H9 (cell line): ENCODE results near the gene TLN1. TPM values are rescaled to one million over a fixed set of nuclear protein-coding genes. Genes with fewer than 3 reads are reported as not detected.

Experiments
- DNase-seq: peaks from one replicate; pipeline ENCODE4 v3.0.0-alpha.2; 2017
- H2AFZ ChIP-seq: one replicate; pipeline ENCODE4 v1.6.1; 2013; ENCODE audit warnings: mild to moderate bottlenecking, low read length, control low read depth, moderate library complexity
- H2AK5ac ChIP-seq: 2 replicates; pipeline ENCODE4 v1.6.1; 2013; ENCODE audit warnings: low read length, control low read depth, mixed read lengths; ENCODE audit not compliant: insufficient read length
- H2BK120ac ChIP-seq: one replicate; pipeline ENCODE4 v1.6.1; 2013; ENCODE audit warnings: low read depth, mild to moderate bottlenecking, low read length, control low read depth, inconsistent platforms; ENCODE audit not compliant: poor library complexity, severe bottlenecking
- H2BK12ac ChIP-seq: 2 replicates; pipeline ENCODE4 v1.6.1; 2013; ENCODE audit warnings: low read length, control low read depth, mixed read lengths, low read depth; ENCODE audit not compliant: insufficient read length
- H2BK15ac ChIP-seq: 2 replicates; pipeline ENCODE4 v1.6.1; 2013; ENCODE audit warnings: low read depth, low read length, control low read depth
- H2BK20ac ChIP-seq: one replicate; pipeline ENCODE4 v1.6.1; 2013; ENCODE audit warnings: low read depth, mild to moderate bottlenecking, low read length, control low read depth, inconsistent platforms; ENCODE audit not compliant: poor library complexity, severe bottlenecking
- H2BK5ac ChIP-seq: 2 replicates; pipeline ENCODE4 v1.6.1; 2013; ENCODE audit warnings: low read length, control low read depth, mixed read lengths; ENCODE audit not compliant: insufficient read length
- H3K14ac ChIP-seq: 2 replicates; pipeline ENCODE4 v1.6.1; 2013; ENCODE audit warnings: low read length, control low read depth; ENCODE audit not compliant: insufficient read depth
- H3K18ac ChIP-seq: 2 replicates; pipeline ENCODE4 v1.6.1; 2013; ENCODE audit warnings: low read depth, mild to moderate bottlenecking, mixed read lengths, low read length, control low read depth; ENCODE audit not compliant: insufficient read length
- H3K23ac ChIP-seq: 2 replicates; pipeline ENCODE4 v1.6.1; 2013; ENCODE audit warnings: low read length, control low read depth, mixed read lengths, low read depth; ENCODE audit not compliant: insufficient read length
- H3K23me2 ChIP-seq: 2 replicates; pipeline ENCODE4 v1.6.1; 2013; ENCODE audit warnings: low read depth, mild to moderate bottlenecking, mixed read lengths, low read length, control low read depth; ENCODE audit not compliant: insufficient read length, poor library complexity, severe bottlenecking
- H3K27ac ChIP-seq: 2 replicates; pipeline ENCODE4 v1.5.1; 2013; ENCODE audit warnings: low read length, control low read depth, mixed read lengths, low read depth; ENCODE audit not compliant: insufficient read length
- H3K27me3 ChIP-seq: 2 replicates; pipeline ENCODE4 v1.6.1; 2013; ENCODE audit warnings: low read length, control low read depth, inconsistent platforms; ENCODE audit not compliant: insufficient read depth
- H3K4ac ChIP-seq: 2 replicates; pipeline ENCODE4 v1.6.1; 2013; ENCODE audit warnings: low read depth, mild to moderate bottlenecking, control low read depth, inconsistent platforms, low read length, moderate library complexity
- H3K4me1 ChIP-seq: 2 replicates; pipeline ENCODE4 v1.6.1; 2013; ENCODE audit warnings: low read length, control low read depth, inconsistent platforms; ENCODE audit not compliant: insufficient read depth
- H3K4me2 ChIP-seq: 2 replicates; pipeline ENCODE4 v1.6.1; 2013; ENCODE audit warnings: low read length, control low read depth, mixed read lengths; ENCODE audit not compliant: insufficient read length, insufficient read depth
- H3K56ac ChIP-seq: 2 replicates; pipeline ENCODE4 v1.6.1; 2013; ENCODE audit warnings: low read depth, mild to moderate bottlenecking, mixed read lengths, low read length, control low read depth; ENCODE audit not compliant: insufficient read length
- H3K79me1 ChIP-seq: 2 replicates; pipeline ENCODE4 v1.6.1; 2013; ENCODE audit warnings: low read depth, mild to moderate bottlenecking, moderate library complexity, low read length, control low read depth, inconsistent platforms; ENCODE audit not compliant: insufficient read depth, poor library complexity, severe bottlenecking
- H3K79me2 ChIP-seq: 2 replicates; pipeline ENCODE4 v1.6.1; 2013; ENCODE audit warnings: low read length, control low read depth, inconsistent platforms; ENCODE audit not compliant: insufficient read depth
- H3K9ac ChIP-seq: 2 replicates; pipeline ENCODE4 v1.6.1; 2013; ENCODE audit warnings: low read length, control low read depth, mixed read lengths; ENCODE audit not compliant: insufficient read length; ENCODE audit errors: extremely low read depth
- H3K9me3 ChIP-seq: one replicate; pipeline ENCODE4 v1.6.1; 2013; ENCODE audit warnings: low read depth, low read length, inconsistent platforms; ENCODE audit not compliant: control insufficient read depth
- H3T11ph ChIP-seq: one replicate; pipeline ENCODE4 v1.6.1; 2013; ENCODE audit warnings: mild to moderate bottlenecking, low read length, control low read depth, inconsistent platforms
- H4K20me1 ChIP-seq: one replicate; pipeline ENCODE4 v1.6.1; 2013; ENCODE audit not compliant: control insufficient read depth, insufficient read length, insufficient read depth
- H4K5ac ChIP-seq: 2 replicates; pipeline ENCODE4 v1.6.1; 2013; ENCODE audit warnings: low read depth, mild to moderate bottlenecking, mixed read lengths, low read length, control low read depth; ENCODE audit not compliant: insufficient read length
- H4K8ac ChIP-seq: replicated peaks from 2 replicates; pipeline ENCODE4 v1.6.1; 2013; ENCODE audit warnings: low read length, control low read depth, mixed read lengths, low read depth; ENCODE audit not compliant: insufficient read length
- H4K91ac ChIP-seq: 2 replicates; pipeline ENCODE4 v1.6.1; 2013; ENCODE audit warnings: low read depth, mild to moderate bottlenecking, moderate library complexity, mixed read lengths, low read length, control low read depth; ENCODE audit not compliant: insufficient read length
- H3K27ac Mint-ChIP-seq, 3 experiments: 2 replicates in 2 of 3; 3 replicates in 1 of 3; pipeline ENCODE4 v1.8.0; 2020 to 2021; ENCODE audit warnings: mixed read lengths in 3 of 3, mild to moderate bottlenecking in 1 of 3, moderate library complexity in 1 of 3
- H3K27me3 Mint-ChIP-seq: 2 replicates; pipeline ENCODE4 v1.8.0; 2021; ENCODE audit warnings: low read depth, mild to moderate bottlenecking, moderate library complexity, mixed read lengths
- H3K36me3 Mint-ChIP-seq, 3 experiments: 2 replicates in 2 of 3; 3 replicates in 1 of 3; pipeline ENCODE4 v1.8.0; 2020 to 2021; ENCODE audit warnings: low read depth in 3 of 3, mixed read lengths in 3 of 3; ENCODE audit not compliant: insufficient read depth in 1 of 3
- H3K4me1 Mint-ChIP-seq, 2 experiments: 2 replicates each; pipeline ENCODE4 v1.8.0; 2020; ENCODE audit warnings: mixed read lengths in 2 of 2
- H3K4me3 Mint-ChIP-seq, 2 experiments: 2 replicates in 1 of 2; 3 replicates in 1 of 2; pipeline ENCODE4 v1.8.0; 2020 to 2021; ENCODE audit warnings: mild to moderate bottlenecking in 2 of 2, mixed read lengths in 2 of 2, moderate library complexity in 1 of 2
- H3K9me3 Mint-ChIP-seq, 2 experiments: 2 replicates in 1 of 2; 3 replicates in 1 of 2; pipeline ENCODE4 v1.8.0; 2020; ENCODE audit warnings: mild to moderate bottlenecking in 2 of 2, mixed read lengths in 2 of 2, moderate library complexity in 1 of 2
- WGBS: extraction: QIAGEN DNeasy Blood & Tissue Kit; methylation state at CpG from one replicate; pipeline ENCODE4 v1.1.7; 2013; ENCODE audit warnings: missing lambda C conversion rate, low lambda C conversion rate, mixed read lengths; ENCODE audit not compliant: insufficient read length; ENCODE audit errors: extremely low coverage; 5-methylcytosine and 5-hydroxymethylcytosine counted together
- total RNA-seq: library from RNA; stranded (reverse); gene quantifications from 2 replicates; pipeline ENCODE4 v1.2.1, GENCODE V29; 2021
- TF ChIP-seq, protein P1 (sequence below): fragments of 200-600 bp; sonication (generic); conservative IDR thresholded peaks from 3 replicates; pipeline ENCODE4 v1.8.0; 2021; ENCODE audit warnings: antibody characterized with exemption, mild to moderate bottlenecking

The TLN1 gene
- total RNA-seq, 1 experiment from 2014 or later: 102 TPM

DNA sequence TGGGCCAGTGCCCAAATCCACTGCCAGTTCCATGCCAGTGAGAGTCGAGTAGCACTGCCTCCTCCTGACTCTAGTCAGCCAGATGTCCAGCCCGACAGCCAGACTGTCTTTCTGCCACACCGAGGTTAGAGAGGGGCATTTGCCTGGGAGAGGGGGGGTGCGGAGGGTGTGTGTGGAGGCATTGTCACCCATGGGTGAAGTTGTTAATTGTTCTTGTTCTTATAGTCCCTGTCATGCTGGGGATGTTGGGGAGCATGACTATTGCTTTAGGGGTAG, 18.2 kb upstream of the TLN1 start:
- H4K20me1 ChIP-seq: no peaks in the 10 kb centered on the region
- H3K9me3 Mint-ChIP-seq: no peaks in the 10 kb centered on the region
- peaks cover 19% of the 10 kb centered on the region for H3K79me1 ChIP-seq
- no peak overlapping the region for H3K9ac ChIP-seq
- H3K27ac ChIP-seq: no peak overlapping the region
- H3K9me3 ChIP-seq: no peaks in the 10 kb centered on the region
- no peaks in the 10 kb centered on the region for H3K27me3 Mint-ChIP-seq
- no CpG with 5 or more reads among the region's 4 CpGs for WGBS
- H2BK15ac ChIP-seq: no peak overlapping the region
- H4K8ac ChIP-seq: no peak overlapping the region
- H3K4me1 Mint-ChIP-seq: peaks cover 28% of the 10 kb centered on the region in 2 experiments
- no peak overlapping the region for H3K18ac ChIP-seq
- no peaks in the 10 kb centered on the region for H3K27me3 ChIP-seq
- H3K4ac ChIP-seq: no peak overlapping the region
- H3K79me2 ChIP-seq: peaks cover 21% of the 10 kb centered on the region
- no peak overlapping the region for H3K14ac ChIP-seq
- H4K91ac ChIP-seq: no peak overlapping the region
- H3K23me2 ChIP-seq: peaks cover 18% of the 10 kb centered on the region
- no peak overlapping the region for H2AFZ ChIP-seq
- H2BK5ac ChIP-seq: no peak overlapping the region
- no peak overlapping the region for H2AK5ac ChIP-seq
- H3K23ac ChIP-seq: no peak overlapping the region
- H3K36me3 Mint-ChIP-seq: peaks cover 16 to 58% (median 53%) of the 10 kb centered on the region in 3 experiments; a peak in 6 of 7 replicates
- DNase-seq: no peak
- no peak overlapping the region for H3K56ac ChIP-seq
- no peak overlapping the region for H2BK20ac ChIP-seq
- no peak overlapping the region for H2BK12ac ChIP-seq
- peak overlapping the region; percentile 91 to 95 for H3K4me3 Mint-ChIP-seq
- H2BK120ac ChIP-seq: no peak overlapping the region
- no peak overlapping the region for H3T11ph ChIP-seq
- TF ChIP-seq, protein P1, sequence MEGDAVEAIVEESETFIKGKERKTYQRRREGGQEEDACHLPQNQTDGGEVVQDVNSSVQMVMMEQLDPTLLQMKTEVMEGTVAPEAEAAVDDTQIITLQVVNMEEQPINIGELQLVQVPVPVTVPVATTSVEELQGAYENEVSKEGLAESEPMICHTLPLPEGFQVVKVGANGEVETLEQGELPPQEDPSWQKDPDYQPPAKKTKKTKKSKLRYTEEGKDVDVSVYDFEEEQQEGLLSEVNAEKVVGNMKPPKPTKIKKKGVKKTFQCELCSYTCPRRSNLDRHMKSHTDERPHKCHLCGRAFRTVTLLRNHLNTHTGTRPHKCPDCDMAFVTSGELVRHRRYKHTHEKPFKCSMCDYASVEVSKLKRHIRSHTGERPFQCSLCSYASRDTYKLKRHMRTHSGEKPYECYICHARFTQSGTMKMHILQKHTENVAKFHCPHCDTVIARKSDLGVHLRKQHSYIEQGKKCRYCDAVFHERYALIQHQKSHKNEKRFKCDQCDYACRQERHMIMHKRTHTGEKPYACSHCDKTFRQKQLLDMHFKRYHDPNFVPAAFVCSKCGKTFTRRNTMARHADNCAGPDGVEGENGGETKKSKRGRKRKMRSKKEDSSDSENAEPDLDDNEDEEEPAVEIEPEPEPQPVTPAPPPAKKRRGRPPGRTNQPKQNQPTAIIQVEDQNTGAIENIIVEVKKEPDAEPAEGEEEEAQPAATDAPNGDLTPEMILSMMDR: no peak
- peaks cover 3% of the 10 kb centered on the region; the same call in 1 of the 2 replicates for H3K4me1 ChIP-seq
- H4K5ac ChIP-seq: no peak overlapping the region
- H3K27ac Mint-ChIP-seq: no peak overlapping the region; a peak in 1 of 7 replicates
- peak overlapping the region; percentile 91 for H3K4me2 ChIP-seq
